Esophagus squamous epithelium (tissue), 4 donors: Measurements from ENCODE around the gene NMRK1.

Source experiments
- POLR2A ChIP-seq, 4 donors: fragments of 450-650 bp; IDR thresholded peaks; one replicate each; pipeline ENCODE4 v1.6.1; 2017; ENCODE audit warnings: antibody characterized with exemption in 4 of 4, mild to moderate bottlenecking in 4 of 4, moderate library complexity in 3 of 4
- TF ChIP-seq, protein P1 (sequence below), 6 experiments: fragments of 450-650 bp in 4 of 6; fragments of 200-600 bp in 2 of 6; sonication (generic) in 2 of 6; IDR thresholded peaks; one replicate each; pipeline ENCODE4 v1.5.1; 2016 to 2019; ENCODE audit warnings: antibody characterized with exemption in 6 of 6, mild to moderate bottlenecking in 4 of 6, moderate library complexity in 4 of 6

DNA sequence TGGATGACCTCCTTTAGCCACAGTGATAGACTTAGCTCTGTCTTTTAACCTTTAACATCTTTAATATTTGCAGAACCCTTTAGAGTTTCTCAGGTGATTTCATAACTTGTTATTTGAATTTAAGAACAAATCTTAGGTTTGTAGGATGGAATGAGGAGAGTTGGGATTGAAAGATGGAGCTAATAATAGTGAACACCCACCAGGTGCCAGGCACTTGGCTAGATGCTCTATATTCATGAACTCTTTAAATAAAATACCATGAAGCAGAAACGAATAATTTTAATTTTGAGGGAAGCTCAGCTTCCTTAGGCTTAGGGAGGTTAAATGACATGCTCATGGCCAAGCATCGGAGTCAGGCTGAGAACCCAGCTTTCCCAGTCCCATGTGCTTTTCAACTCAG, 40.4 kb downstream of the NMRK1 start:
- TF ChIP-seq POLR2A (IDR thresholded peaks at IDR 0.05) = no peak
- TF ChIP-seq, protein P1, sequence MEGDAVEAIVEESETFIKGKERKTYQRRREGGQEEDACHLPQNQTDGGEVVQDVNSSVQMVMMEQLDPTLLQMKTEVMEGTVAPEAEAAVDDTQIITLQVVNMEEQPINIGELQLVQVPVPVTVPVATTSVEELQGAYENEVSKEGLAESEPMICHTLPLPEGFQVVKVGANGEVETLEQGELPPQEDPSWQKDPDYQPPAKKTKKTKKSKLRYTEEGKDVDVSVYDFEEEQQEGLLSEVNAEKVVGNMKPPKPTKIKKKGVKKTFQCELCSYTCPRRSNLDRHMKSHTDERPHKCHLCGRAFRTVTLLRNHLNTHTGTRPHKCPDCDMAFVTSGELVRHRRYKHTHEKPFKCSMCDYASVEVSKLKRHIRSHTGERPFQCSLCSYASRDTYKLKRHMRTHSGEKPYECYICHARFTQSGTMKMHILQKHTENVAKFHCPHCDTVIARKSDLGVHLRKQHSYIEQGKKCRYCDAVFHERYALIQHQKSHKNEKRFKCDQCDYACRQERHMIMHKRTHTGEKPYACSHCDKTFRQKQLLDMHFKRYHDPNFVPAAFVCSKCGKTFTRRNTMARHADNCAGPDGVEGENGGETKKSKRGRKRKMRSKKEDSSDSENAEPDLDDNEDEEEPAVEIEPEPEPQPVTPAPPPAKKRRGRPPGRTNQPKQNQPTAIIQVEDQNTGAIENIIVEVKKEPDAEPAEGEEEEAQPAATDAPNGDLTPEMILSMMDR (IDR thresholded peaks at IDR 0.05) = no peak
